LNCAP (cell line): Measurements from ENCODE around the gene COPS9.

Experiments used
- CTCF ChIP-seq: fragments of 450-650 bp; IDR thresholded peaks from 2 replicates; pipeline ENCODE4 v1.5.1; 2017; ENCODE audit warnings: mild to moderate bottlenecking

COPS9 gene

GRCh38 chr2:240129731-240130392 is 6.2 kb downstream of the COPS9 start:
- TF ChIP-seq CTCF: no peak

- no peak for TF ChIP-seq CTCF
Observed at GRCh38 chr2:240129311-240129710, 6.8 kb downstream of the COPS9 start.

GRCh38 chr2:240128608-240129145 is 7.4 kb downstream of the COPS9 start:
- TF ChIP-seq CTCF: no peak

GRCh38 chr2:240127911-240128607 is 8.0 kb downstream of the COPS9 start:
- TF ChIP-seq CTCF: no peak

GRCh38 chr2:240127191-240127750 is 8.8 kb downstream of the COPS9 start:
- TF ChIP-seq CTCF: no peak

- TF ChIP-seq CTCF: no peak
Observed at GRCh38 chr2:240126731-240127130, 9.4 kb downstream of the COPS9 start.

- no peak for TF ChIP-seq CTCF
Observed at GRCh38 chr2:240125742-240126141, 10.4 kb downstream of the COPS9 start.
